H1 (cell line): ENCODE results near the gene LMTK3. TPM values are rescaled to one million over a fixed set of nuclear protein-coding genes. Genes with fewer than 3 reads are reported as not detected.
A peak's percentile ranks its signal among the peaks of the same experiment; 100 is the strongest.

Experiments
- CTCF ChIA-PET: fragments of 300-600 bp; sonication (Branson Sonifier 250); formaldehyde crosslinking; loops from one replicate; lab custom pipeline; 2021; ENCODE audit not compliant: partially characterized antibody; lab: Charles Lee
- POLR2A ChIA-PET: fragments of 300-600 bp; sonication (Branson Sonifier 250); formaldehyde crosslinking; loops from one replicate; lab custom pipeline; 2021; ENCODE audit warnings: inconsistent platforms; ENCODE audit not compliant: partially characterized antibody; lab: Charles Lee
- DNase-seq, 2 experiments: peaks; one replicate each; pipeline versions ENCODE4 v3.0.0 to v3.0.0-alpha.2; 2010 to 2022; ENCODE audit warnings: low spot score in 2 of 2, low read depth in 1 of 2, mixed read lengths in 1 of 2
- FAIRE-seq: peaks from 2 replicates; lab custom pipeline; 2011; peaks lifted over from hg19 to GRCh38; lab: Jason Lieb, UNC
- H2AFZ ChIP-seq: 2 replicates; pipeline ENCODE4 v1.8.1; 2012; ENCODE audit warnings: low read length, inconsistent platforms
- H2AK5ac ChIP-seq: 2 replicates; pipeline ENCODE4 v1.6.1; 2013; ENCODE audit warnings: low read depth, low read length
- H2BK120ac ChIP-seq: replicated peaks from 2 replicates; pipeline ENCODE3; 2013; ENCODE audit warnings: low read depth, low read length, inconsistent platforms
- H2BK12ac ChIP-seq: 2 replicates; pipeline ENCODE4 v1.6.1; 2013; ENCODE audit warnings: low read depth, low read length
- H2BK15ac ChIP-seq: 2 replicates; pipeline ENCODE4 v1.6.1; 2013; ENCODE audit warnings: low read length
- H2BK20ac ChIP-seq: 2 replicates; pipeline ENCODE4 v1.6.1; 2013; ENCODE audit warnings: low read length
- H2BK5ac ChIP-seq: 2 replicates; pipeline ENCODE4 v1.6.1; 2013; ENCODE audit warnings: low read depth, low read length
- H3K14ac ChIP-seq: 2 replicates; pipeline ENCODE4 v1.6.1; 2013; ENCODE audit warnings: inconsistent platforms; ENCODE audit not compliant: insufficient read length
- H3K18ac ChIP-seq: 2 replicates; pipeline ENCODE4 v1.6.1; 2013; ENCODE audit warnings: low read length; ENCODE audit errors: extremely low read depth
- H3K23ac ChIP-seq: 2 replicates; pipeline ENCODE4 v1.6.1; 2013; ENCODE audit warnings: inconsistent platforms; ENCODE audit not compliant: insufficient read length
- H3K23me2 ChIP-seq: 2 replicates; pipeline ENCODE4 v1.6.1; 2013; ENCODE audit warnings: low read depth, low read length
- H3K27ac ChIP-seq: 2 replicates; pipeline ENCODE4 v1.6.1; 2011; ENCODE audit warnings: low read depth, low read length, inconsistent platforms
- H3K27me3 ChIP-seq, 4 experiments: replicated peaks in 1 of 4; 1 replicate in 1 of 4; 2 replicates in 3 of 4; pipeline versions ENCODE4 v1.6.1 to v1.8.1; 2011 to 2013; ENCODE audit warnings: low read length in 3 of 4, mild to moderate bottlenecking in 3 of 4, inconsistent platforms in 2 of 4, mixed read lengths in 2 of 4, moderate library complexity in 1 of 4; ENCODE audit not compliant: control insufficient read depth in 3 of 4, insufficient read depth in 3 of 4; ENCODE audit errors: extremely low read depth in 1 of 4
- H3K36me3 ChIP-seq, 4 experiments: 2 replicates each; pipeline versions ENCODE4 v1.6.1 to v1.8.1; 2011 to 2013; ENCODE audit warnings: mild to moderate bottlenecking in 4 of 4, low read length in 3 of 4, moderate library complexity in 2 of 4, control low read depth in 1 of 4, inconsistent platforms in 1 of 4; ENCODE audit not compliant: insufficient read depth in 4 of 4, control insufficient read depth in 2 of 4
- H3K4ac ChIP-seq: replicated peaks from 2 replicates; pipeline ENCODE3; 2013; ENCODE audit warnings: low read length, low read depth, mixed read lengths, inconsistent platforms; ENCODE audit not compliant: insufficient read length
- H3K4me1 ChIP-seq, 4 experiments: replicated peaks in 1 of 4; 1 replicate in 1 of 4; 2 replicates in 3 of 4; pipeline versions ENCODE4 v1.6.1 to v1.8.1; 2011 to 2013; ENCODE audit warnings: low read length in 3 of 4, inconsistent platforms in 2 of 4, mixed read lengths in 1 of 4; ENCODE audit not compliant: insufficient read depth in 4 of 4, control insufficient read depth in 3 of 4
- H3K4me2 ChIP-seq, 2 experiments: 2 replicates each; pipeline versions ENCODE4 v1.6.1 to v1.8.1; 2011 to 2013; ENCODE audit warnings: low read depth in 2 of 2, low read length in 2 of 2, control low read depth in 1 of 2, inconsistent platforms in 1 of 2, mild to moderate bottlenecking in 1 of 2; ENCODE audit not compliant: insufficient read depth in 1 of 2
- H3K4me3 ChIP-seq, 4 experiments: fragments of 200-600, 300-600 bp in 1 of 4; sonication (generic), shearing (Covaris generic), sonication (Bioruptor Twin) in 1 of 4; 2 replicates each; pipeline versions ENCODE4 v1.5.1 to v1.8.1; 2011 to 2016; ENCODE audit warnings: low read length in 4 of 4, low read depth in 3 of 4, control low read depth in 2 of 4, inconsistent platforms in 2 of 4, mild to moderate bottlenecking in 2 of 4, mixed read lengths in 1 of 4, moderate library complexity in 1 of 4; ENCODE audit not compliant: insufficient read depth in 2 of 4; ENCODE audit errors: extremely low read depth in 1 of 4
- H3K56ac ChIP-seq: replicated peaks from 2 replicates; pipeline ENCODE3; 2013; ENCODE audit warnings: low read depth, mild to moderate bottlenecking, mixed read lengths, low read length, inconsistent platforms; ENCODE audit not compliant: insufficient read length
- H3K79me1 ChIP-seq: 2 replicates; pipeline ENCODE4 v1.6.1; 2013; ENCODE audit warnings: low read depth, low read length, control low read depth
- H3K79me2 ChIP-seq, 2 experiments: 2 replicates each; pipeline versions ENCODE4 v1.6.1 to v1.8.1; 2012 to 2013; ENCODE audit warnings: low read length in 2 of 2, mild to moderate bottlenecking in 2 of 2, inconsistent platforms in 1 of 2; ENCODE audit not compliant: insufficient read depth in 2 of 2, control insufficient read depth in 1 of 2
- H3K9ac ChIP-seq, 4 experiments: replicated peaks in 1 of 4; 1 replicate in 1 of 4; 2 replicates in 3 of 4; pipeline versions ENCODE4 v1.6.1 to v1.8.1; 2011 to 2013; ENCODE audit warnings: low read depth in 3 of 4, low read length in 3 of 4, control low read depth in 2 of 4, mild to moderate bottlenecking in 2 of 4, moderate library complexity in 2 of 4, inconsistent platforms in 1 of 4; ENCODE audit errors: extremely low read depth in 1 of 4
- H3K9me3 ChIP-seq, 2 experiments: 2 replicates each; pipeline versions ENCODE4 v1.6.1 to v1.8.1; 2012 to 2013; ENCODE audit warnings: mild to moderate bottlenecking in 2 of 2, moderate library complexity in 2 of 2, control low read depth in 1 of 2, inconsistent platforms in 1 of 2, low read depth in 1 of 2, low read length in 1 of 2, mixed read lengths in 1 of 2; ENCODE audit not compliant: insufficient read depth in 2 of 2
- H4K20me1 ChIP-seq, 2 experiments: replicated peaks in 1 of 2; 2 replicates each; pipeline versions ENCODE3 to v1.8.1; 2011 to 2013; ENCODE audit warnings: inconsistent platforms in 2 of 2, low read length in 2 of 2, mild to moderate bottlenecking in 1 of 2; ENCODE audit not compliant: insufficient read depth in 2 of 2, control insufficient read depth in 1 of 2
- H4K5ac ChIP-seq: 2 replicates; pipeline ENCODE4 v1.6.1; 2013; ENCODE audit warnings: low read length, low read depth, mixed read lengths, inconsistent platforms; ENCODE audit not compliant: insufficient read length
- H4K8ac ChIP-seq: 2 replicates; pipeline ENCODE4 v1.8.0; 2013; ENCODE audit warnings: mild to moderate bottlenecking, moderate library complexity, low read length, inconsistent platforms; ENCODE audit not compliant: insufficient read depth; ENCODE audit errors: extremely low read depth
- H4K91ac ChIP-seq: replicated peaks from 2 replicates; pipeline ENCODE3; 2013; ENCODE audit warnings: low read length, mixed read lengths, inconsistent platforms; ENCODE audit not compliant: insufficient read length
- BRCA1 ChIP-seq: IDR thresholded peaks from 2 replicates; pipeline ENCODE4 v1.6.1; 2012; ENCODE audit warnings: low read depth, low read length, improper control_type of control experiment
- CEBPB ChIP-seq: IDR thresholded peaks from 2 replicates; pipeline ENCODE4 v1.6.1; 2012; ENCODE audit warnings: low read depth, low read length
- CHD2 ChIP-seq: IDR thresholded peaks from 2 replicates; pipeline ENCODE4 v1.6.1; 2012; ENCODE audit warnings: low read length, improper control_type of control experiment
- GTF2F1 ChIP-seq: IDR thresholded peaks from 2 replicates; pipeline ENCODE4 v1.6.1; 2012; ENCODE audit warnings: low read depth, low read length, improper control_type of control experiment, borderline replicate concordance
- SP1 ChIP-seq: IDR thresholded peaks from 2 replicates; pipeline ENCODE4 v1.6.1; 2011; ENCODE audit warnings: low read depth, low read length
- SP2 ChIP-seq: IDR thresholded peaks from 2 replicates; pipeline ENCODE4 v1.6.1; 2012; ENCODE audit warnings: mild to moderate bottlenecking, low read length, inconsistent platforms
- SP4 ChIP-seq: IDR thresholded peaks from 2 replicates; pipeline ENCODE4 v1.6.1; 2012; ENCODE audit warnings: low read length, inconsistent platforms
- SUZ12 ChIP-seq: fragments of 200-600 bp; sonication (generic); IDR thresholded peaks from 2 replicates; pipeline ENCODE4 v1.6.1; 2012; ENCODE audit warnings: mild to moderate bottlenecking, inconsistent platforms, low read length, moderate library complexity, mixed read lengths
- YY1 ChIP-seq: IDR thresholded peaks from 2 replicates; pipeline ENCODE4 v1.6.1; 2011; ENCODE audit warnings: low read depth, mild to moderate bottlenecking, low read length
- whole genome bisulfite sequencing, 2 experiments: shearing (Covaris generic) in 1 of 2; methylation state at CpG; one replicate each; pipeline versions ENCODE4 v1.1.6 to v1.1.7; 2013 to 2015; ENCODE audit warnings: low lambda C conversion rate in 2 of 2, mixed read lengths in 2 of 2, inconsistent platforms in 1 of 2, low coverage in 1 of 2, missing lambda C conversion rate in 1 of 2; ENCODE audit not compliant: insufficient replicate concordance in 2 of 2, insufficient coverage in 1 of 2, insufficient read length in 1 of 2; ENCODE audit errors: extremely low coverage in 1 of 2, missing lambda C conversion rate in 1 of 2; 5-methylcytosine and 5-hydroxymethylcytosine counted together
- polyA plus RNA-seq, 7 experiments: library from polyadenylated mRNA; depleted of rRNA in 3 of 7; stranded (reverse) in 5 of 7; unstranded in 2 of 7; fragments of >200 nt in 5 of 7; fragments of 200-250 nt in 2 of 7; gene quantifications; 1 replicate in 5 of 7; 2 replicates in 1 of 7; 4 replicates in 1 of 7; pipeline versions ENCODE4 v1.2.1 to v1.2.3, GENCODE V29; 2011 to 2013; ENCODE audit warnings: missing spikeins in 2 of 7, mixed read lengths in 2 of 7
- total RNA-seq: library from RNA; stranded (reverse); fragmentation: NEBNext Ultra II Directional; extraction: Animal tissue kit (Norgen Biotek cat#: 25700); gene quantifications from 2 replicates; pipeline ENCODE4 v1.2.1, GENCODE V29; 2021
- TF ChIP-seq, protein P1 (sequence below): IDR thresholded peaks from 2 replicates; pipeline ENCODE4 v1.6.1; 2011; ENCODE audit warnings: low read length, improper control_type of control experiment
- TF ChIP-seq, protein P2 (sequence below): IDR thresholded peaks from 2 replicates; pipeline ENCODE4 v1.6.1; 2011; ENCODE audit warnings: low read depth, mild to moderate bottlenecking, low read length; ENCODE audit not compliant: insufficient read depth

Gene LMTK3
- total and polyA plus RNA-seq, 2 of the 8 experiments (the other 6 are each of a cell fraction or from before 2014, with no cell fraction given) = 2.7 to 12.4 TPM

DNA sequence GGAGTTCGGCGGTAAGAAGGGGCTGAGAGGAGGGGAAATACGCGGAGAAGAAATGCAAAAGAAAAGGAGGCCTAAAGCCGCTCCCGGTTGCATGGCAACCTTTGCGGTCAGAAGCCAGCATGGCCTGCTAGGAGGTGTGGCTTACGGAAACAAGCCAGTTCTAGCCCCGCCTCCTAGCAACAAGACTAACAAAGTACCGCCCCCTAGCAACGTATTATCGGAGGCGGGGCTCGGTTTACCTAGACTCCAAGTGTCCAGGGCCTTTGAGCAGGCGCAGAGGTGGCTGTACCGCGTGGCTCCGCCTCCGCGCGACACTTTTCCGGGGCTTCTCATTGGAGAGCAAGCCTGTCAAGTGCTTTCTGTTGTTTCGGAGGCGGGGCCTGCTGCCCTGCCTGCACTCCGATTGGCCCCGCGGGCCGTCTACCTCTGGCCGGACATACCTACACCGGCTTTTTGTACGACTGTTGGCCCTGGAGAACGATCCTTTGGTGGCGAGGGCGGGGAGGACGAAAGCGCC lies 42.8 kb downstream of the LMTK3 start:
- Histone ChIP-seq H3K23ac (no peak overlapping the region), H3K9me3 (no peaks in the 10 kb centered on the region), H3K79me1 (0 out of 2 replicates have a peak, but pooled peaks cover 4% of the 10 kb centered on the region), H4K8ac (no peak overlapping the region; the same call in 1 of the 2 replicates), H4K20me1 (peaks cover 7 to 15% of the 10 kb centered on the region in 2 experiments), H2BK5ac (peak overlapping the region; percentile 96), H2AK5ac (no peak overlapping the region), H2BK15ac (no peak overlapping the region), H2BK12ac (no peak overlapping the region), H3K9ac (peak overlapping the region in 3 of 4 experiments; percentile 81 to 93 (median 90); a peak in 6 of 7 replicates), H3K4me3 (peak overlapping the region; percentile 62 to 84 (median 80)), H4K5ac (peak overlapping the region; percentile 63), H2BK20ac (no peak overlapping the region), H3K27ac (peak overlapping the region; percentile 90), H2AFZ (no peak overlapping the region), H3K4me1 (peaks cover 0 to 9% (median 1%) of the 10 kb centered on the region in 4 experiments; a peak in 3 of 7 replicates), H3K4me2 (peak overlapping the region; percentile 65 to 69), H3K4ac (peak overlapping the region; percentile 13), H3K23me2 (no peaks in the 10 kb centered on the region; the same call in 1 of the 2 replicates), H2BK120ac (no peak overlapping the region), H3K14ac (no peak overlapping the region), H3K79me2 (peaks cover 0 to 12% of the 10 kb centered on the region in 2 experiments; a peak in 1 of 4 replicates), H3K56ac (no peak overlapping the region), H3K27me3 (no peaks in the 10 kb centered on the region), H3K18ac (no peak overlapping the region), H3K36me3 (peaks cover 23 to 33% (median 32%) of the 10 kb centered on the region in 4 experiments), H4K91ac (no peak overlapping the region)
- POLR2A ChIA-PET = interaction anchor here (1.0 to 2.8 kb wide), 7 partner anchors 10 to 29 kb away, joined by 3 to 6 read pairs (median 5); no protein-coding TSS in a partner anchor
- 1% methylated on average over 36 of the region's 36 CpGs; no CpG with 5 or more reads in 1 of the 2 experiments for WGBS, 2 experiments
- DNase-seq (peak; percentile 97 to 100), FAIRE-seq (peak; percentile 92)
- CTCF ChIA-PET = no interaction called here
- TF ChIP-seq CEBPB (no peak), SUZ12 (no peak), BRCA1 (0 out of 2 replicates have a peak, but pooled peaks have one; percentile 31), SP4 (peak; percentile 96), CHD2 (peak; percentile 92), YY1 (peak; percentile 83; the same call in 1 of the 2 replicates), SP1 (peak; percentile 98), SP2 (peak; percentile 88), GTF2F1 (no peak)
- TF ChIP-seq, protein P1, sequence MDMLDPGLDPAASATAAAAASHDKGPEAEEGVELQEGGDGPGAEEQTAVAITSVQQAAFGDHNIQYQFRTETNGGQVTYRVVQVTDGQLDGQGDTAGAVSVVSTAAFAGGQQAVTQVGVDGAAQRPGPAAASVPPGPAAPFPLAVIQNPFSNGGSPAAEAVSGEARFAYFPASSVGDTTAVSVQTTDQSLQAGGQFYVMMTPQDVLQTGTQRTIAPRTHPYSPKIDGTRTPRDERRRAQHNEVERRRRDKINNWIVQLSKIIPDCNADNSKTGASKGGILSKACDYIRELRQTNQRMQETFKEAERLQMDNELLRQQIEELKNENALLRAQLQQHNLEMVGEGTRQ = peak; percentile 6; the same call in 1 of the 2 replicates
- TF ChIP-seq, protein P2, sequence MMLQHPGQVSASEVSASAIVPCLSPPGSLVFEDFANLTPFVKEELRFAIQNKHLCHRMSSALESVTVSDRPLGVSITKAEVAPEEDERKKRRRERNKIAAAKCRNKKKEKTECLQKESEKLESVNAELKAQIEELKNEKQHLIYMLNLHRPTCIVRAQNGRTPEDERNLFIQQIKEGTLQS = no peak
